GM12892 (cell line): ENCODE data around the gene ZNF554.

Source experiments
- POLR2A ChIP-seq: IDR thresholded peaks from 2 replicates; pipeline ENCODE4 v1.6.1; 2011; ENCODE audit warnings: low read depth, low read length, control low read depth
- POLR2AphosphoS5 ChIP-seq: IDR thresholded peaks from 2 replicates; pipeline ENCODE4 v1.6.1; 2011; ENCODE audit warnings: low read depth, low read length, control low read depth
- TAF1 ChIP-seq: IDR thresholded peaks from 2 replicates; pipeline ENCODE4 v1.6.1; 2011; ENCODE audit warnings: low read depth, mild to moderate bottlenecking, control low read depth, low read length, borderline replicate concordance

DNA sequence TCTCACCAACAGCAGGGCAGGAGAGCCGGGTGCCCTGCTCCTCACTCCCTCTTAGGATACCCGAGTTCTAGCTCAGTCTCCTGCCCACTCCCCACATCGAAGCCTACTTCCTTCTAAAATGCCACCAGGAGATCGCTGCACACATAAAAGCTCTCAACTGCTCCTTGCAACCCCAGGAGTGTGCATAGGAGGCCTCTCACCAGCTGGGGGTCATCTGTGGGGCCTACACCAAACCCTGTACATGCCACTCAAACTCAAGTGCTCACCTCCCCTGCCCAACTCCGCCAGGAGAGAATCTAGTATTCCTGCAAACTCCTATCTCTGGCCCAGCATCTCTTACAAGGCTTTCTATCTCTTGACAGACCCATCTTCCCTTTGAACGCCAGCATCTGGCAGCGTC lies 39.4 kb upstream of the ZNF554 start:
- no peak for TF ChIP-seq TAF1
- TF ChIP-seq POLR2AphosphoS5: no peak
- TF ChIP-seq POLR2A: no peak
